KBM-7 (cell line): Measurements from ENCODE around the gene TMPRSS6.
"Not testable (repeated sequence)": the region's sequence is repeated elsewhere in the genome, so short reads cannot be mapped to it uniquely, and the experiment has no call there.

Experiments used
- DNase-seq: peaks from one replicate; pipeline ENCODE4 v3.0.0-alpha.2; 2015
- in situ Hi-C: fragments of 300-500 bp; cut with MboI; formaldehyde crosslinking; loops from 2 replicates; pipeline ENCODE4 v1.14.3; 2020; ENCODE audit warnings: low sequenced_read_pairs, low pct_unique_long_range_greater_than_20kb, mixed read lengths

Gene TMPRSS6

GRCh38 chr22:37072673-37073072 lies 36.8 kb downstream of the TMPRSS6 start:
- no peak for DNase-seq
- in situ Hi-C loops: no loop called here

GRCh38 chr22:37071850-37072592 lies 37.5 kb downstream of the TMPRSS6 start:
- in situ Hi-C loops, DNase-seq: not testable (repeated sequence)

GRCh38 chr22:37070744-37071143 lies 38.8 kb downstream of the TMPRSS6 start:
- in situ Hi-C loops: no loop called here
- DNase-seq: no peak

GRCh38 chr22:37070334-37070733 lies 39.2 kb downstream of the TMPRSS6 start:
- DNase-seq: no peak
- in situ Hi-C loops: no loop called here

GRCh38 chr22:37069719-37070118 lies 39.8 kb downstream of the TMPRSS6 start:
- DNase-seq: no peak
- in situ Hi-C loops: no loop called here

GRCh38 chr22:37069319-37069718 lies 40.2 kb downstream of the TMPRSS6 start:
- in situ Hi-C loops: no loop called here
- no peak for DNase-seq

GRCh38 chr22:37068859-37069258 lies 40.7 kb downstream of the TMPRSS6 start:
- DNase-seq: no peak
- in situ Hi-C loops: no loop called here

GRCh38 chr22:37067428-37067827 lies 42.1 kb downstream of the TMPRSS6 start:
- in situ Hi-C loops: no loop called here
- no peak for DNase-seq

- no peak for DNase-seq
- in situ Hi-C loops: no loop called here
These were observed 43.6 kb downstream of the TMPRSS6 start for GRCh38 chr22:37065961-37066360.

GRCh38 chr22:37065180-37065579 lies 44.3 kb downstream of the TMPRSS6 start:
- no peak for DNase-seq
- in situ Hi-C loops: no loop called here

- DNase-seq: no peak
- in situ Hi-C loops: no loop called here
These were observed 45.0 kb downstream of the TMPRSS6 start for GRCh38 chr22:37064553-37064952.

- in situ Hi-C loops: no loop called here
- no peak for DNase-seq
These were observed 45.8 kb downstream of the TMPRSS6 start for GRCh38 chr22:37063431-37064420.

- no peak for DNase-seq
- in situ Hi-C loops: no loop called here
These were observed 46.7 kb downstream of the TMPRSS6 start for GRCh38 chr22:37062702-37063381.

- DNase-seq: no peak
- in situ Hi-C loops: no loop called here
These were observed 47.2 kb downstream of the TMPRSS6 start for GRCh38 chr22:37062376-37062675.

GRCh38 chr22:37061611-37062375 lies 47.7 kb downstream of the TMPRSS6 start:
- no peak for DNase-seq
- in situ Hi-C loops: no loop called here

GRCh38 chr22:37060801-37061610 lies 48.5 kb downstream of the TMPRSS6 start:
- in situ Hi-C loops: no loop called here
- no peak for DNase-seq

- DNase-seq: no peak
- in situ Hi-C loops: no loop called here
These were observed 49.5 kb downstream of the TMPRSS6 start for GRCh38 chr22:37059876-37060449.
